ENCODE measurements around the gene DHCR24.
"Not testable (repeated sequence)": the region's sequence is repeated elsewhere in the genome, so short reads cannot be mapped to it uniquely, and the experiment has no call there.

Gene DHCR24

GRCh38 chr1:54883349-54884102, 3.5 kb downstream of the DHCR24 start:
- Histone ChIP-seq H3K9ac (ENCODE audit: low read length) (no peak overlapping the region), H3K27ac (ENCODE audit: low read depth, low read length) (no peak overlapping the region), H2BK12ac (ENCODE audit: low read length) (no peak overlapping the region), H3K4ac (ENCODE audit: low read depth, low read length) (peak overlapping the region; percentile 72), H3K36me3 (ENCODE audit: control insufficient read depth in 1 of 2, insufficient read depth in 2 of 2, low read length in 2 of 2) (peaks cover 14 to 17% of the 10 kb centered on the region in 2 experiments), H3K9me3 (ENCODE audit: insufficient read depth, low read depth, low read length) (no peaks in the 10 kb centered on the region), H3K18ac (ENCODE audit: low read length) (no peak overlapping the region), H2BK5ac (ENCODE audit: low read depth, low read length, poor library complexity) (no peak overlapping the region), H4K8ac (ENCODE audit: low read depth, low read length) (no peak overlapping the region), H2AFZ (ENCODE audit: insufficient read depth, low read length, poor library complexity) (no peak overlapping the region), H3K4me2 (ENCODE audit: low read length) (no peak overlapping the region), H3K79me2 (ENCODE audit: control insufficient read depth, insufficient read depth, low read length, poor library complexity) (peaks cover 25% of the 10 kb centered on the region), H2AK5ac (ENCODE audit: low read length) (no peak overlapping the region), H2BK120ac (ENCODE audit: insufficient read depth, low read length, poor library complexity) (no peak overlapping the region), H3K79me1 (ENCODE audit: low read length) (peaks cover 19% of the 10 kb centered on the region), H3K27me3 (ENCODE audit: insufficient read depth, low read length) (no peaks in the 10 kb centered on the region), H3K14ac (ENCODE audit: low read length) (no peak overlapping the region), H3K23ac (ENCODE audit: low read length) (no peak overlapping the region), H4K91ac (ENCODE audit: low read depth, low read length) (no peak overlapping the region), H4K12ac (ENCODE audit: low read depth, low read length) (no peak overlapping the region), H3K4me1 (ENCODE audit: control insufficient read depth in 1 of 2, insufficient read depth in 2 of 2, low read length in 2 of 2) (peaks cover 27 to 38% of the 10 kb centered on the region in 2 experiments), H3K4me3 (ENCODE audit: low read depth, low read length) (no peak overlapping the region)
- no CpG with 5 or more reads among the region's 10 CpGs for WGBS (ENCODE audit: extremely low coverage, insufficient coverage, insufficient read length)
- no peak for DNase-seq

GRCh38 chr1:54882519-54882918, 4.5 kb downstream of the DHCR24 start:
- Histone ChIP-seq H3K79me1 (ENCODE audit: low read length) (peaks cover 13% of the 10 kb centered on the region), H2BK5ac (ENCODE audit: low read depth, low read length, poor library complexity) (no peak overlapping the region), H3K14ac (ENCODE audit: low read length) (no peak overlapping the region), H3K36me3 (ENCODE audit: control insufficient read depth in 1 of 2, insufficient read depth in 2 of 2, low read length in 2 of 2) (peaks cover 14 to 20% of the 10 kb centered on the region in 2 experiments), H3K4me2 (ENCODE audit: low read length) (no peak overlapping the region), H3K79me2 (ENCODE audit: control insufficient read depth, insufficient read depth, low read length, poor library complexity) (peaks cover 24% of the 10 kb centered on the region), H3K9me3 (ENCODE audit: insufficient read depth, low read depth, low read length) (no peaks in the 10 kb centered on the region), H2AK5ac (ENCODE audit: low read length) (no peak overlapping the region), H3K23ac (ENCODE audit: low read length) (no peak overlapping the region), H3K27ac (ENCODE audit: low read depth, low read length) (no peak overlapping the region), H2AFZ (ENCODE audit: insufficient read depth, low read length, poor library complexity) (no peak overlapping the region), H4K91ac (ENCODE audit: low read depth, low read length) (no peak overlapping the region), H3K27me3 (ENCODE audit: insufficient read depth, low read length) (no peaks in the 10 kb centered on the region), H2BK12ac (ENCODE audit: low read length) (no peak overlapping the region), H3K4me1 (ENCODE audit: control insufficient read depth in 1 of 2, insufficient read depth in 2 of 2, low read length in 2 of 2) (peaks cover 18 to 29% of the 10 kb centered on the region in 2 experiments), H4K8ac (ENCODE audit: low read depth, low read length) (no peak overlapping the region), H2BK120ac (ENCODE audit: insufficient read depth, low read length, poor library complexity) (no peak overlapping the region), H3K4ac (ENCODE audit: low read depth, low read length) (no peak overlapping the region), H3K4me3 (ENCODE audit: low read depth, low read length) (no peak overlapping the region), H3K18ac (ENCODE audit: low read length) (no peak overlapping the region), H3K9ac (ENCODE audit: low read length) (no peak overlapping the region), H4K12ac (ENCODE audit: low read depth, low read length) (no peak overlapping the region)
- WGBS (ENCODE audit: extremely low coverage, insufficient coverage, insufficient read length) = no CpG with 5 or more reads among the region's 1 CpG
- DNase-seq = no peak

GRCh38 chr1:54881604-54882003, 5.4 kb downstream of the DHCR24 start:
- H2BK5ac ChIP-seq (ENCODE audit: low read depth, low read length, poor library complexity); H4K8ac ChIP-seq (ENCODE audit: low read depth, low read length); H2BK12ac ChIP-seq (ENCODE audit: low read length); H3K23ac ChIP-seq (ENCODE audit: low read length); H3K14ac ChIP-seq (ENCODE audit: low read length); H3K9ac ChIP-seq (ENCODE audit: low read length); H4K91ac ChIP-seq (ENCODE audit: low read depth, low read length); H3K4me3 ChIP-seq (ENCODE audit: low read depth, low read length); H3K79me1 ChIP-seq (ENCODE audit: low read length); H2BK120ac ChIP-seq (ENCODE audit: insufficient read depth, low read length, poor library complexity); H4K12ac ChIP-seq (ENCODE audit: low read depth, low read length); H3K18ac ChIP-seq (ENCODE audit: low read length); H3K27me3 ChIP-seq (ENCODE audit: insufficient read depth, low read length); H2AK5ac ChIP-seq (ENCODE audit: low read length); DNase-seq; H2AFZ ChIP-seq (ENCODE audit: insufficient read depth, low read length, poor library complexity); H3K27ac ChIP-seq (ENCODE audit: low read depth, low read length); H3K9me3 ChIP-seq (ENCODE audit: insufficient read depth, low read depth, low read length); H3K4ac ChIP-seq (ENCODE audit: low read depth, low read length); H3K4me2 ChIP-seq (ENCODE audit: low read length): not testable (repeated sequence)
- Histone ChIP-seq H3K4me1 (ENCODE audit: control insufficient read depth in 1 of 2, insufficient read depth in 2 of 2, low read length in 2 of 2) (peaks cover 16 to 30% of the 10 kb centered on the region in 2 experiments), H3K79me2 (ENCODE audit: control insufficient read depth, insufficient read depth, low read length, poor library complexity) (peaks cover 18% of the 10 kb centered on the region), H3K36me3 (ENCODE audit: control insufficient read depth in 1 of 2, insufficient read depth in 2 of 2, low read length in 2 of 2) (peaks cover 18 to 20% of the 10 kb centered on the region in 2 experiments)
- WGBS (ENCODE audit: extremely low coverage, insufficient coverage, insufficient read length) = no CpG with 5 or more reads among the region's 2 CpGs

- no peak overlapping the region for H3K9ac ChIP-seq (ENCODE audit: low read length)
- H3K79me2 ChIP-seq (ENCODE audit: control insufficient read depth, insufficient read depth, low read length, poor library complexity) = peaks cover 5% of the 10 kb centered on the region
- no peak overlapping the region for H2BK5ac ChIP-seq (ENCODE audit: low read depth, low read length, poor library complexity)
- DNase-seq = no peak
- no peak overlapping the region for H2BK120ac ChIP-seq (ENCODE audit: insufficient read depth, low read length, poor library complexity)
- H4K91ac ChIP-seq (ENCODE audit: low read depth, low read length) = no peak overlapping the region
- no peak overlapping the region for H2AK5ac ChIP-seq (ENCODE audit: low read length)
- no peak overlapping the region for H3K18ac ChIP-seq (ENCODE audit: low read length)
- no peak overlapping the region for H2BK12ac ChIP-seq (ENCODE audit: low read length)
- H3K14ac ChIP-seq (ENCODE audit: low read length) = no peak overlapping the region
- H4K12ac ChIP-seq (ENCODE audit: low read depth, low read length) = no peak overlapping the region
- no peak overlapping the region for H2AFZ ChIP-seq (ENCODE audit: insufficient read depth, low read length, poor library complexity)
- H4K8ac ChIP-seq (ENCODE audit: low read depth, low read length) = no peak overlapping the region
- H3K27me3 ChIP-seq (ENCODE audit: insufficient read depth, low read length) = no peaks in the 10 kb centered on the region
- H3K27ac ChIP-seq (ENCODE audit: low read depth, low read length) = no peak overlapping the region
- no peak overlapping the region for H3K4ac ChIP-seq (ENCODE audit: low read depth, low read length)
- peaks cover 29% of the 10 kb centered on the region in 2 experiments for H3K36me3 ChIP-seq (ENCODE audit: control insufficient read depth in 1 of 2, insufficient read depth in 2 of 2, low read length in 2 of 2)
- no peak overlapping the region for H3K23ac ChIP-seq (ENCODE audit: low read length)
- no peaks in the 10 kb centered on the region for H3K79me1 ChIP-seq (ENCODE audit: low read length)
- no peak overlapping the region for H3K4me3 ChIP-seq (ENCODE audit: low read depth, low read length)
- peaks cover 2% of the 10 kb centered on the region for H3K9me3 ChIP-seq (ENCODE audit: insufficient read depth, low read depth, low read length)
- WGBS (ENCODE audit: extremely low coverage, insufficient coverage, insufficient read length) = no CpG with 5 or more reads among the region's 1 CpG
- no peak overlapping the region for H3K4me2 ChIP-seq (ENCODE audit: low read length)
- H3K4me1 ChIP-seq (ENCODE audit: control insufficient read depth in 1 of 2, insufficient read depth in 2 of 2, low read length in 2 of 2) = peaks cover 6 to 16% of the 10 kb centered on the region in 2 experiments
Observed at GRCh38 chr1:54879872-54880271, 7.1 kb downstream of the DHCR24 start.

All from trophoblast cell (in vitro differentiated cells and primary cell).